Raji (cell line): Measurements from ENCODE around the gene EFNA3.
A peak's percentile ranks its signal among the peaks of the same experiment; 100 is the strongest.

Experiments
- POLR2A ChIP-seq: IDR thresholded peaks from 2 replicates; pipeline ENCODE4 v1.6.1; 2011; ENCODE audit warnings: low read depth, low read length, control low read depth; ENCODE audit not compliant: insufficient read depth

The EFNA3 gene

GRCh38 chr1:155083052-155083541, 4.5 kb downstream of the EFNA3 start:
- no peak for TF ChIP-seq POLR2A

- no peak for TF ChIP-seq POLR2A
These were observed 5.5 kb downstream of the EFNA3 start for GRCh38 chr1:155083865-155084721.

- TF ChIP-seq POLR2A: peak; percentile 83
These were observed 6.3 kb downstream of the EFNA3 start for GRCh38 chr1:155084722-155085503.

GRCh38 chr1:155085504-155086127, 7.0 kb downstream of the EFNA3 start:
- TF ChIP-seq POLR2A: no peak; the same call in 1 of the 2 replicates

- TF ChIP-seq POLR2A: peak; percentile 47; the same call in 1 of the 2 replicates
These were observed 7.6 kb downstream of the EFNA3 start for GRCh38 chr1:155086128-155086741.

- no peak for TF ChIP-seq POLR2A
These were observed 8.4 kb downstream of the EFNA3 start for GRCh38 chr1:155086856-155087535.

GRCh38 chr1:155091071-155092051, 12.7 kb downstream of the EFNA3 start:
- TF ChIP-seq POLR2A: peak; percentile 27; the same call in 1 of the 2 replicates

GRCh38 chr1:155092131-155092530, 13.5 kb downstream of the EFNA3 start:
- TF ChIP-seq POLR2A: no peak

GRCh38 chr1:155092641-155093040, 14.0 kb downstream of the EFNA3 start:
- TF ChIP-seq POLR2A: no peak

- TF ChIP-seq POLR2A: no peak
These were observed 15.4 kb downstream of the EFNA3 start for GRCh38 chr1:155093911-155094621.

- TF ChIP-seq POLR2A: no peak
These were observed 15.9 kb downstream of the EFNA3 start for GRCh38 chr1:155094622-155094948.

- no peak for TF ChIP-seq POLR2A
These were observed 20.7 kb downstream of the EFNA3 start for GRCh38 chr1:155099331-155099730.

- TF ChIP-seq POLR2A: no peak
These were observed 24.7 kb downstream of the EFNA3 start for GRCh38 chr1:155103325-155103724.
